Transverse colon (tissue), 4 donors: ENCODE data around the gene CHRNE. TPM values are rescaled to one million over a fixed set of nuclear protein-coding genes. Genes with fewer than 3 reads are reported as not detected.

Experiments
- DNase-seq: peaks from one replicate; pipeline ENCODE4 v3.0.0-alpha.2; 2019
- H3K27ac ChIP-seq, 4 donors: fragments of 200-600 bp; sonication (generic); 2 replicates each; pipeline ENCODE4 v1.5.1; 2016 to 2018; ENCODE audit warnings: inconsistent platforms in 4 of 4
- H3K27me3 ChIP-seq: fragments of 200-600 bp; sonication (generic); 2 replicates; pipeline ENCODE4 v1.5.1; 2017; ENCODE audit warnings: inconsistent platforms
- H3K36me3 ChIP-seq, 4 donors: fragments of 200-600 bp; sonication (generic); 2 replicates each; pipeline ENCODE4 v1.5.1; 2017 to 2019; ENCODE audit warnings: inconsistent platforms in 4 of 4
- H3K4me1 ChIP-seq, 4 donors: fragments of 200-600 bp; sonication (generic); 2 replicates each; pipeline ENCODE4 v1.5.1; 2017 to 2020; ENCODE audit warnings: inconsistent platforms in 4 of 4
- H3K4me3 ChIP-seq, 4 donors: fragments of 200-600 bp; sonication (generic); 1 replicate in 1 of 4; 2 replicates in 3 of 4; pipeline versions ENCODE4 v1.5.1 to v1.6.1; 2017 to 2019; ENCODE audit warnings: inconsistent platforms in 4 of 4
- H3K9me3 ChIP-seq, 2 donors: fragments of 200-600 bp; sonication (generic); 2 replicates each; pipeline ENCODE4 v1.5.1; 2017 to 2019; ENCODE audit warnings: inconsistent platforms in 2 of 2
- EP300 ChIP-seq: sonication (generic); formaldehyde crosslinking; IDR thresholded peaks from one replicate; pipeline ENCODE4 v1.6.1; 2017; ENCODE audit warnings: antibody characterized with exemption, low read depth
- POLR2A ChIP-seq: fragments of 450-650 bp; IDR thresholded peaks from one replicate; pipeline ENCODE4 v1.6.1; 2016; ENCODE audit warnings: antibody characterized with exemption, mild to moderate bottlenecking, moderate library complexity
- POLR2AphosphoS5 ChIP-seq, 3 donors: sonication (generic); formaldehyde crosslinking; IDR thresholded peaks; one replicate each; pipeline ENCODE4 v1.6.1; 2016; ENCODE audit warnings: antibody characterized with exemption in 3 of 3
- WGBS, 2 donors: methylation state at CpG; one replicate each; pipeline ENCODE4 v1.1.5; 2018; ENCODE audit warnings: low coverage in 1 of 2; 5-methylcytosine and 5-hydroxymethylcytosine counted together
- in situ Hi-C, 4 donors: fragments of 200-750 bp; cut with MboI; loops; one replicate each; pipeline versions ENCODE4 v1.15.0 to v1.15.1; 2017; ENCODE audit warnings: low sequenced_read_pairs in 3 of 4, low pct_ligation_motif_present in 1 of 4, low pct_unique_long_range_greater_than_20kb in 1 of 4
- intact Hi-C: fragments of 100-400 bp; cut with DNase I; formaldehyde crosslinking; loops from one replicate; pipeline ENCODE4 v1.15.1; 2023; ENCODE audit warnings: low total_unique reads
- total RNA-seq, 4 donors: library from RNA; depleted of rRNA; stranded (reverse); fragments of >200 nt; gene quantifications; one replicate each; pipeline ENCODE4 v1.1.0, GENCODE V29; 2016
- TF ChIP-seq, protein P1 (sequence below), 5 experiments: fragments of 200-600 bp in 3 of 5; fragments of 450-650 bp in 2 of 5; sonication (generic) in 3 of 5; IDR thresholded peaks; 1 replicate in 2 of 5; 2 replicates in 3 of 5; pipeline ENCODE4 v1.5.1; 2016 to 2017; ENCODE audit warnings: antibody characterized with exemption in 5 of 5, inconsistent platforms in 3 of 5, mild to moderate bottlenecking in 2 of 5, moderate library complexity in 1 of 5

The CHRNE gene
- total RNA-seq, 4 donors from 2014 or later, result 0.32 TPM; not detected in 3

DNA sequence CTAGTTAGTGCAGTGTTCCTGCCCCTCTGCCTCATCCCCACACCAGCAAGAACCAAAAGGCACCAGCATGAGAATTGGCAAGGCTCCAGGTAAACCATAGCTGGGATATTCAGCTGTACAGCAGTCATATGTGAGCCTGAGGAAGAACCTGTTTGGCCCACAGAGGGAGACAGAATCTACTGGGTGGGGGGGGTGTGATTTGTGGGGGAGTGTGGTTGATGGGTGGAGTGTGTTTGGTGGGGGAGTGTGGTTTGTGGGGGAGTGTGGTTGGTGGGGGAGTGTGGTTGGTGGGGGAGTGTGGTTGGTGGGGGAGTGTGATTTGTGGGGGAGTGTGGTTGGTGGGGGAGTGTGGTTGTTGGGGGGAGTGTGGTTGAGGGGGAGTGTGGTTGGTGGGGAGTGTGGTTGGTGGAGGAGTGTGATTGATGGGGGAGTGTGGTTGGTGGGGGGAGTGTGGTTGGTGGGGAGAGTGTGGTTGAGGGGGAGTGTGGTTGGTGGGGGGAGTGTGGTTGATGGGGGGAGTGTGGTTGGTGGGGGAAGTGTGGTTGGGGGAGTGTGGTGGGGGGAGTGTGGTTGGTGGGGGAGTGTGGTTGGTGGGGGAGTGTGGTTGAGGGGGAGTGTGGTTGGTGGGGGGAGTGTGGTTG lies 50.2 kb downstream of the CHRNE start:
- in situ Hi-C loops, result no loop called here
- Histone ChIP-seq H3K27ac (peak overlapping the region in 2 of 4 donors; percentile 11 to 26), H3K36me3 (no peaks in the 10 kb centered on the region), H3K27me3 (no peaks in the 10 kb centered on the region), H3K4me1 (peaks cover 10 to 43% (median 31%) of the 10 kb centered on the region in 4 donors), H3K9me3 (no peaks in the 10 kb centered on the region), H3K4me3 (no peak overlapping the region)
- TF ChIP-seq EP300, result no peak
- TF ChIP-seq POLR2A, result no peak
- TF ChIP-seq POLR2AphosphoS5 (IDR thresholded peaks at IDR 0.05), result no peak
- TF ChIP-seq, protein P1, sequence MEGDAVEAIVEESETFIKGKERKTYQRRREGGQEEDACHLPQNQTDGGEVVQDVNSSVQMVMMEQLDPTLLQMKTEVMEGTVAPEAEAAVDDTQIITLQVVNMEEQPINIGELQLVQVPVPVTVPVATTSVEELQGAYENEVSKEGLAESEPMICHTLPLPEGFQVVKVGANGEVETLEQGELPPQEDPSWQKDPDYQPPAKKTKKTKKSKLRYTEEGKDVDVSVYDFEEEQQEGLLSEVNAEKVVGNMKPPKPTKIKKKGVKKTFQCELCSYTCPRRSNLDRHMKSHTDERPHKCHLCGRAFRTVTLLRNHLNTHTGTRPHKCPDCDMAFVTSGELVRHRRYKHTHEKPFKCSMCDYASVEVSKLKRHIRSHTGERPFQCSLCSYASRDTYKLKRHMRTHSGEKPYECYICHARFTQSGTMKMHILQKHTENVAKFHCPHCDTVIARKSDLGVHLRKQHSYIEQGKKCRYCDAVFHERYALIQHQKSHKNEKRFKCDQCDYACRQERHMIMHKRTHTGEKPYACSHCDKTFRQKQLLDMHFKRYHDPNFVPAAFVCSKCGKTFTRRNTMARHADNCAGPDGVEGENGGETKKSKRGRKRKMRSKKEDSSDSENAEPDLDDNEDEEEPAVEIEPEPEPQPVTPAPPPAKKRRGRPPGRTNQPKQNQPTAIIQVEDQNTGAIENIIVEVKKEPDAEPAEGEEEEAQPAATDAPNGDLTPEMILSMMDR (IDR thresholded peaks at IDR 0.05), result no peak
- no peak for DNase-seq
- intact Hi-C loops, result no loop called here

DNA sequence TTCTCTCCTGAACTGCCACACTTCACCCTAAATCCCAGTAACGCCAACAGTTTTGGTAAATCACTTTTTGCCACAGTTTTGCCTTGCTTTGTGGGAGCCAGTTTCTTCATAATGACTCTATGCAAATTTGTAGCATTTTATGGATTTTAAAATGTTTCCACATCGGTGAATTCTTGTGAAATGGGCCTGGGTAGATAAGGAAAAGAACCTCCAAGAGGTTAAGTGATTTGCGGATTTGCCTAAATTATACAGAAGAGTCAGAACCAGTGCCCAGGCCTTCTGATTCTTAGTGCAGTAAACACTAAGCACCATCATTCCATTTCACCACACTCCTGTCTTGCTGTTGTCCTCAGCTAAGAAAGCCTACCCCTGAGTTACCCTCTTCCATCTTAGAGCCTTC lies 51.8 kb downstream of the CHRNE start:
- in situ Hi-C loops (no loop called here), intact Hi-C loops (no loop called here)
- Histone ChIP-seq H3K27me3 (no peaks in the 10 kb centered on the region), H3K4me1 (peaks cover 8 to 44% (median 30%) of the 10 kb centered on the region in 4 donors), H3K9me3 (no peaks in the 10 kb centered on the region), H3K27ac (peak overlapping the region; percentile 47 to 76 (median 54)), H3K4me3 (no peak overlapping the region), H3K36me3 (no peaks in the 10 kb centered on the region)
- no peak for DNase-seq
- TF ChIP-seq POLR2A (no peak), EP300 (no peak), POLR2AphosphoS5 (IDR thresholded peaks at IDR 0.05) (no peak)
- TF ChIP-seq, protein P1 (IDR thresholded peaks at IDR 0.05), result no peak
- WGBS, 2 donors, result 85 to 88% methylated on average over 3 of the region's 3 CpGs

DNA sequence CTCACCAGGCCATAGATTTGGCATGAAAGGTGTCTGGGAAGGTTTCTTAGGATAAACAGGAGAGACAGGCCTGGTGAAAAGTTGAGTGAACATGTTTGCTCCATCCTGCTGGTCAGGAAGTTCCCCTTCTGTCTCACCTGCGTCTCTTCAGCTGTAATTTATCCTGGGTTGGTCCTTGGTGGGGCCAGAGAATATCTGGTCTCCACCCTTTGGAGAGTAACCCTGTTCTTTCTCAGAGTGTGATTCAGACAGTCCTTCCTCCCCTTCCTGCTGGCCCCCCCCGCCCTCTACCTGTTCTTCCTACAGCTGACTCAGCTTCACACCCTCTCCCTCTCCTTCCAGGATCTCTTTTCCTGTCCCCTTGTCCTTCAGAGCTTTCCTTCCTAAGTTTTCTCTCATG lies 52.7 kb downstream of the CHRNE start:
- H3K4me3 ChIP-seq, result no peak overlapping the region
- TF ChIP-seq, protein P1 (IDR thresholded peaks at IDR 0.05), result no peak
- TF ChIP-seq EP300 (no peak), POLR2A (no peak), POLR2AphosphoS5 (IDR thresholded peaks at IDR 0.05) (peak in 1 of 3 donors; percentile 58)
- in situ Hi-C loops (no loop called here), intact Hi-C loops (no loop called here)
- H3K4me1 ChIP-seq, result peaks cover 8 to 48% (median 30%) of the 10 kb centered on the region in 4 donors
- no peaks in the 10 kb centered on the region for H3K9me3 ChIP-seq
- DNase-seq, result peak; percentile 66
- no peaks in the 10 kb centered on the region for H3K36me3 ChIP-seq
- 68% methylated on average over 2 of the region's 2 CpGs; no CpG with 5 or more reads in 1 of the 2 donors for WGBS, 2 donors
- H3K27ac ChIP-seq, result peak overlapping the region; percentile 47 to 76 (median 54)
- H3K27me3 ChIP-seq, result no peaks in the 10 kb centered on the region

DNA sequence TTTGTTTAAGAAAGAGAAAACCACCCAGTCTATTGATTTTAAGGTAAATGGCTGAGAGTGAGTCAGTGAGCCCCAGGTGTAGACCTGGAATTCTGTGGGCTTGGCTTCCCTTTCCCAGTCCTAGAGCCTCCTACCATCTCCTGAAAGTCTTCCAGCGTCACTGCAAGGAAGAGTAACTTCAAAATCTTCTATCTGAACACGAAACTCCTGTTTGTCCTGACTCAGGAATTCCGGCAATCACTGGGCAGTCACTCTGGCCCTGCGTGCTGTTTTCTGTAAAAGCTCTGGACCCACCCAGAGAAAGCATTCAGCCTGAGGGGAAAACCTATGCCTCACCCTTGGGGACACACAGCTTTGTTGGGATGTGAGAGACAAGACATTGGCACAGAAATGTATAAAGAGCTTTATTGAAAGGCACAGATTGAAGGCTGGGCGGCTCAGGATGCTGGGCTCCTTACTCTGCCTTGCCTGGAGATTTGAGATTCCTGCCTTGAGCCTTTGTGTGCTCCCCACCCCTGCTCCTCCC lies 53.8 kb downstream of the CHRNE start:
- peak overlapping the region; percentile 47 to 76 (median 54) for H3K27ac ChIP-seq

More for the DNA sequence above, 53.8 kb downstream of the CHRNE start:
- intact Hi-C loops, result no loop called here
- 86 to 100% methylated on average over 1 to 5 of the region's 5 CpGs for WGBS, 2 donors
- Histone ChIP-seq H3K27me3 (no peaks in the 10 kb centered on the region), H3K9me3 (no peaks in the 10 kb centered on the region), H3K4me1 (peaks cover 8 to 48% (median 30%) of the 10 kb centered on the region in 4 donors), H3K36me3 (no peaks in the 10 kb centered on the region), H3K4me3 (no peak overlapping the region)
- in situ Hi-C loops, result no loop called here
- TF ChIP-seq, protein P1 (IDR thresholded peaks at IDR 0.05), result no peak
- TF ChIP-seq EP300, result no peak
- TF ChIP-seq POLR2A, result no peak
- no peak for TF ChIP-seq POLR2AphosphoS5 (IDR thresholded peaks at IDR 0.05)
- DNase-seq, result no peak

Other genes with a start within 250 kb of the CHRNE start
- gene PELP1, start 199.0 kb downstream of the CHRNE start, total RNA-seq, result 10 to 100 TPM; 12.3 to 42.2 (median 16.1) TPM
- gene ARRB2, start 192.5 kb downstream of the CHRNE start, total RNA-seq, result 10 to 100 TPM; 19.3 to 47.9 (median 36.8) TPM
- 10 to 100 TPM in 3 of 4 donors, 1 to 10 TPM in 1; 1.4 to 60.8 (median 34.1) TPM for gene MED11, start 171.7 kb downstream of the CHRNE start, total RNA-seq
- gene ZMYND15, start 163.3 kb downstream of the CHRNE start, total RNA-seq, result 1 to 10 TPM in 1 of 4 donors, under 1 TPM in 1, not detected in 2; 0.82 to 1.4 TPM
- 10 to 100 TPM; 13.0 to 72.6 (median 27.0) TPM for gene CXCL16, start 163.2 kb downstream of the CHRNE start, total RNA-seq
- gene TM4SF5, start 131.2 kb downstream of the CHRNE start, total RNA-seq, result 10 to 100 TPM in 3 of 4 donors, 1 to 10 TPM in 1; 5.2 to 42.6 (median 26.1) TPM
- 1 to 10 TPM in 2 of 4 donors, under 1 TPM in 1, not detected in 1; 0.68 to 5.2 (median 1.9) TPM for gene VMO1, start 116.7 kb downstream of the CHRNE start, total RNA-seq
- gene GLTPD2, start 114.1 kb downstream of the CHRNE start, total RNA-seq, result 1 to 10 TPM in 1 of 4 donors, under 1 TPM in 1, not detected in 2; 0.41 to 1.7 TPM
- gene PSMB6, start 106.9 kb downstream of the CHRNE start, total RNA-seq, result 100 to 1,000 TPM in 2 of 4 donors, 10 to 100 TPM in 2; 34.0 to 111 (median 80.9) TPM
- 10 to 100 TPM; 13.9 to 81.9 (median 18.9) TPM for gene PLD2, start 95.9 kb downstream of the CHRNE start, total RNA-seq
- 100 to 1,000 TPM; 128 to 406 (median 181) TPM for gene MINK1, start 69.8 kb downstream of the CHRNE start, total RNA-seq
- gene C17orf107, start 3.6 kb downstream of the CHRNE start, total RNA-seq, result 1 to 10 TPM in 3 of 4 donors, not detected in 1; 1.8 to 3.2 (median 2.1) TPM
- gene GP1BA, start 29.2 kb upstream of the CHRNE start, total RNA-seq, result not detected
- gene SLC25A11, start 36.9 kb upstream of the CHRNE start, total RNA-seq, result 100 to 1,000 TPM in 1 of 4 donors, 10 to 100 TPM in 3; 62.4 to 120 (median 83.9) TPM
- gene RNF167, start 37.2 kb upstream of the CHRNE start, total RNA-seq, result 100 to 1,000 TPM in 1 of 4 donors, 10 to 100 TPM in 3; 57.2 to 348 (median 73.7) TPM
- 1,000 to 10,000 TPM in 1 of 4 donors, 100 to 1,000 TPM in 3; 743 to 1,049 (median 945) TPM for gene PFN1, start 45.4 kb upstream of the CHRNE start, total RNA-seq
- gene ENO3, start 48.0 kb upstream of the CHRNE start, total RNA-seq, result 100 to 1,000 TPM in 1 of 4 donors, 10 to 100 TPM in 1, 1 to 10 TPM in 2; 2.5 to 211 (median 12.9) TPM
- gene SPAG7, start 64.7 kb upstream of the CHRNE start, total RNA-seq, result 10 to 100 TPM in 3 of 4 donors, 1 to 10 TPM in 1; 8.2 to 64.7 (median 47.4) TPM
- 10 to 100 TPM; 35.9 to 71.8 (median 51.8) TPM for gene CAMTA2, start 84.6 kb upstream of the CHRNE start, total RNA-seq
- 1 to 10 TPM in 2 of 4 donors, not detected in 2; 1.8 to 2.2 TPM for gene INCA1, start 94.4 kb upstream of the CHRNE start, total RNA-seq
- gene KIF1C, start 94.9 kb upstream of the CHRNE start, total RNA-seq, result 100 to 1,000 TPM; 106 to 125 (median 114) TPM
- 1 to 10 TPM in 3 of 4 donors, not detected in 1; 1.3 to 6.0 (median 3.4) TPM for gene SLC52A1, start 132.3 kb upstream of the CHRNE start, total RNA-seq
- 10 to 100 TPM in 1 of 4 donors, 1 to 10 TPM in 3; 6.0 to 11.6 (median 8.6) TPM for gene ZFP3, start 175.4 kb upstream of the CHRNE start, total RNA-seq
- gene ZNF232, start 208.8 kb upstream of the CHRNE start, total RNA-seq, result 10 to 100 TPM in 2 of 4 donors, 1 to 10 TPM in 2; 6.8 to 69.6 (median 27.2) TPM
- gene USP6, start 212.9 kb upstream of the CHRNE start, total RNA-seq, result under 1 TPM in 2 of 4 donors, not detected in 2; under 0.01 to 0.82 TPM